GM21360 (cell line): ENCODE measurements around the gene RPS6KA5.

Source experiments
- ATAC-seq: cut with Tn5 transposase; IDR thresholded peaks from one replicate; pipeline ENCODE4 v1.9.1; 2021; ENCODE audit warnings: mild to moderate bottlenecking, moderate library complexity; ENCODE audit not compliant: unreplicated experiment

RPS6KA5 gene

DNA sequence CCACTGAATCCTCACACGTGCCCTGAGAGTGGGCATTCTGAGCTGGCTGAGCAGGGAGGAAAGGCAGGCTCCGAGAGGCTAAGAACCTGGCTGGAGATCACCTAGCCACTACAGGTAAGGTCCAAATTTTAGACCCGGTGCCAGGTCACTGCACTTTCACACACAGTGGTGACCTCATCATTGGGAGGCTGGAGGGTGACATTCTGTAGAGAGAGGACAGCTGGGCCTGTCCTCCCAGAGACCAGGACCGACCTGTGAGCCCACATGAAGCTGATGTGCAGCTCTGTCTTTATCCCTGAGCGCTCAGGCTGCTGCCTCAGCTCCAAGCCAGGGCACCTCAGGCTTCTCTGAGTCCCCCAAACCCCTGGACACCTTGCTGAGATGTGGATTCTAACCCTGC lies 248.3 kb downstream of the RPS6KA5 start:
- no peak for ATAC-seq

DNA sequence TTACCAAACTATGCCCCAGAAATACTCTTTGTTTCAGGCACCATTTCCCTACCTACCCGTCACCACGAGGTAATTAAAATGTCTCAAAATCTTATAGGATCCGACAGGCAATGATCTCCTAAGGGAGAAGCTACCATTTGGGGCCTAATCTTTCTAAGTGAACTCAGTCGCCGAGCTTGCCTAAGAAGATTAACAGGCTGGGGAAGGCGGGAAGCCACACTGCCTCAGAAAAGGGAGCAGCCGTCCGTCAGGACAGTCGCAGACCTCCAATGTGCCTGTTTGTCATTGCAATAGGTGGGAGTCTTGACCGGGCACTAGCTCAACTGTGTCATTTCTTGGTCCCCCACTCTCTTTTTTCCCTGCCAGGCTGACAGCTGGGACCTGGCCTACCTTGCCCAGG lies 248.8 kb downstream of the RPS6KA5 start:
- ATAC-seq: no peak

DNA sequence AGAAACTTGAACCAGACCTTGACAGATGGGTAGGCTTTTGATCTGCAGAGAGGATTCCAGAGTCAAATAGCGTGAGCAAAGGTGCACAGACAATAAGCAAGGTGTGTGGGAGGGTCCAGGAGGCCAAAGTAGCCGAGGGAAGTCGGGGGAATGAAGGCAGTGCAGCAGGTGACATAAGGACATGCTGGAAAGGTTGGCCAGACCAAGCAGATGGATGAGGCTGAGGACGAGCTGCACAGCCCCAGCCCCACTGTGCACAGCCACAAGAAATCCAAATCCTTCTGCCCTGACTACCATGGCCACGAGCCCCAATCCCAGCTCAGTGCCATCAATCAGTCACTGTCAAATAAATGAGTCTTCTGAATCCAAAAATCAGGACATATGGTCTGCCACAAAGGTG lies 249.6 kb downstream of the RPS6KA5 start:
- ATAC-seq: no peak

DNA sequence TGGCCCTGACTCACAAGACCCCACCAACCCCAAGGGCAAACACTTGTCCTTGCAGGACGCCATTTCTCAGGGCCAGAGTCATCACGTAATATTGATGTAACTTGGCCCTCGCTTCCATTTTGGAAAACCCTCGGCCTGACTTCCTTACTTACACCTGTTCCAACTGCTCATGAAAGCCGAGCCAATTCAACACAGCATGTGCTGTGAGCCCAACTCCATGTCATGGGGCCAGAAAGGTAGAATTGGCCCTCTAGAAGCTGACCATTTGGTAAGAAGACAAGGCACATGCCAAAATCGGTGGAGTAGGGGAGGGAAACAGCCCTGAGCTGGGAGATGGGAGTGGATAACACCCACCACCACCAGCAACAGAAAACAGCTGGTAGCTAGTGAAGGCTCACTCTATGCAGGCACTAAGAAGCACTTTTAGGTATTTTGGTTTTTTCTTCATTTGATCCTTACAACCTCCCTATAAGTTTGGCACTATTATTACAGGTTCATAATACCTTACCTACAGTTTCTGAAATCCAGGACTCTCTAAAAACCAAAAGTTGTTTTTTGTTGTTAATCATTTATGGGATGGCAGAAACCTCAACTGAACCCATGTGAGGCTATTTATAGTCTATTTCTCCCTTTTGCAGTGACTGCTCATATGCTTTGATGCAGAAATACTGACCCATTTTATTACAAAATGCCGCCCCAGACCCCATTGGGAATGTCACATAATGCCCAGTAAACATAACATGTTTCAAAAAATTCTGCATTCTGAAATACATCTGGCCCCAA lies 250.7 kb downstream of the RPS6KA5 start:
- no peak for ATAC-seq

DNA sequence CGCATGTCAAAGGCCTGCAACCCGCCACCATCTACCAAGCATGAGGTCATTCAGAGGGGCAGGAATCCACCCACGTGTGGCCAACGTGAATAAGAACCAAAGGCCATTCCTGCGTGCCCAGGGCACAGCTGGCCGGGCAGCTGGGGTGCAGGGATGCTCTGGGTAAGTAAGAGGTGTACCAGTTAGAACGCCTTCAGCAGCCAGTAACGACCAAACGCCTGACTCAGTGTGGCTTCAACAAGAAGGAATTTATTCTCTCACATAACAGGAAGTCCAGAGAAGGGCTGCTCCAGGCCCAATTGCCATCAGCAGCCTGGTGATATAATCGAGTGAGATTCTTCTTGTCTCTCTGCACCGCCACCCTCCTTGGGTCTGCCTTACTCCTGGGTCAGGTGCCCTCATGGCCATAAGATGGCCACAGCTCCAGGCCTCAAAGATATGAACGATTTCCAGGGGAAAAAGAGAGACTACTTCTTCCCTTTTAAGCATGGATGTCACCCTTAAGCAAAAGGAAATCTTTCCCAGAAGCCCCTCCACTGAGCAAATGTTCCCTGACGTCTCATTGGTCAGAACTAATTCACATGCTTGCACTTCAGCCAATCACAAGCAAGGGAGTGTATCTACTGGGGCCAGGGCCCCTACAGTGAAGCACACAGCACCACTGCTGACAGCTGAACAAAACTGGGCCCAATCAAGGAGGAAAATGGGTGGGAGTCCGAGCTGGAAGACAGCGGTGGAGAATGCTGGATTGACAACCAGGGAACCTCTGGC lies 251.5 kb downstream of the RPS6KA5 start:
- ATAC-seq: no peak

DNA sequence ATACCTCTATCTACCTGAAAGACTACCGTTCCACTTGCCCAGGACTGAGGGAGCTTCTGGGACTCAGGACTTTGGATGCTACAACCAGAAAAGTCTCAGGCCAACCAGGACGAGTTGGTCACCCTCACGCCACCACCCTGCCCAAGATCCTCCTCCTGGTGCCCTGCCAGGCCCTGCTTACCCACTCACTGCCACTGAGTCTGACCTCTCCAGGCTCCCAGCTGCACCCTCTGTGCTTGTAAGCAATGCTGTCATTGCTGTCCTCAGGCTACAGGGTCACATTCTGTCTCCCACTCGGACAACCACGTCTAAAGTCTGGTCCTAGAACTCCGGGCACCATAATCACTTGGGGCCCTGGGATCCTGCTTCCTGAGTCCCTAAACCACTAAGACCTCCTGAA lies 253.4 kb downstream of the RPS6KA5 start:
- no peak for ATAC-seq

DNA sequence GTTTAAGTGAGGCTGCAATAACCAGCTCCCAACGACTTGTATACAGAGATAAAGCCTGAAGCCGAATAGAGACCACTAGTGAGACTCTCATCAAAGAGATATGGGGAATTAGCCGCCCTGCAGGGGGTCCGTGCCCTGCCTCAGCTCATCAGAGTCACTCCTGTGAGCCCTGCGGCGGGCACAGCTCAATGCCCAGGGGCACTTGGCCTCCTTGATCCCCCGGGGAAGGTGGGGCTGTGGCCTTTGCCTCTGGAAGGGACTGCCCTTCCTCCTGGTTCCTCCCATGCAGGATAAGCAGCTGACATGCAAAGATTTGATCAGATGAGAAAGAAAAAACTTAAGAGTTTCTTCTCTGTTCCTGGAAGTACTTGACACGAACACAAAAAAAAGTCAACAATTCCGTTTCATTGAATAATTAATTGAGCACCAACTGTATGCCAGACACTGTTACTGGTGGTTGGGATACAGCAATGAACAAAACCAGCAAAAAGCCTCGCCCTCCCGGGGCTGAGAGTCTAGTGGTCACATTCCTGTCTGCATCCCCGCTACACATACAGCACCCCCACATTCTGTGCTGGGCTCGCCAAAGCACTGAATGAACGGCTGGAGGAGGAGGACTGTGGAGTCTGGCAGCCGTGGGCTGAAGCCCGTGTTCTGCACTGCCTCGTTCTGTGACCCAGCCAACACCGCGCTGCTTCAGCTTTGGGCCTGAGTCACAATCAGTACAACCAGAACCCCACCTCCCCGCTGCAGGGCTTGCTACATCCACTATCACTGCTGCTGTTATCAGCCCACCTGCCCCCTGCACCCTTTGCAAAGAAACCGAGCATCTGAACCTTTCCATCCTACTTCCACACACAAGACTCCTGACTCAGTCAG lies 254.5 kb downstream of the RPS6KA5 start:
- no peak for ATAC-seq

DNA sequence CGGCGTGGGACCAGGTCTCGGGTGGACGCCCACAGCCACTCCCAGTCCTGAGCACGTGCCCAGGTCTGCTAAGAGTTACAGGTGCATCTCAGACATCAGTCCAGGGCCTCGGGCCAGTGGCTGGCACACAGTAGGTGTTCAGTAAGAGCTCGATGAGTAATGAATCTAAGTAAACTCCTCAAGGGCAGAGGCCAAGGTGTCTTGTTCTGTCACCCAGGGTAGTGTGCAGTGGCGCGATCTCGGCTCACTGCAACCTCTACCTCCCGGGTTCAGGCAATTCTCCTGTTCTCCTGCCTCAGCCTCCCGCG lies 255.4 kb downstream of the RPS6KA5 start:
- no peak for ATAC-seq

DNA sequence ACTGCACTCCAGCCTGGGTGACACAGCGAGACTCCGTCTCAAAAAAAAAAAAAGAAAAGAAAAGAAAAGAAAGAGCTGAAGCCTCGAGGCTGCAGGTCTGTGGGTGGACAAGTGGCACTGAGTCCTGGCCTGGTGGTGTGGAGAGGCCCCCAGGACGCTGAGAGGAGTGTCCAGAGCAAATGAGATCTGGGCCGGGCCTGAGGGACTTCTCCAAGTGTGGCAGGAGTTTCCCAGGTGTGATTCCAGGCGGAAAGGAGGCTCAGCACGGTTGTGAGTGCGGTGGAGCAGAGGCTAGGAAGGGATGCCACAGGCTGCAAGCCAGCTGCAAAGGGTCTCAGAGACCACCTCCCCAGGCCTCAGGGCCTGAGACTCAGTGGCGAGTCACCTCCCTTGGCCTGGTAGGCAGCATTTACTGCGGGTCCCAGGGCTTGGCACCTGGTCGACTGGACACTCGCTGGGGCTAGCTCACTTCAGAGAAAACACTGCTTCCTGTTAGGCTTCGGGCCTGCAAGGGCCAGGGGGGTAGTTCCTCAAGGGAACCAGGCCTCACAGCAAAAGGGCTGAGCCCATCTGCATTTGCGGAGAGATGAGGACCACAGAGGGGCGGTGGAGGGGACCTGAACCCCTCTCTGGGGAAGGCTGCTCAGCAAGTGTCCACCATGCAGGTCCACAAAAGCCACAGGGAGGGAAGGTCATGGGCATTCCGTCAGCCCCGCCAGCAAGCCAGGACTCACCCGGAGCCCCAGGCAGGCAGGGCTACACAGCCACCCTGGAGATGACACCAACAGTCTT lies 256.0 kb downstream of the RPS6KA5 start:
- no peak for ATAC-seq

DNA sequence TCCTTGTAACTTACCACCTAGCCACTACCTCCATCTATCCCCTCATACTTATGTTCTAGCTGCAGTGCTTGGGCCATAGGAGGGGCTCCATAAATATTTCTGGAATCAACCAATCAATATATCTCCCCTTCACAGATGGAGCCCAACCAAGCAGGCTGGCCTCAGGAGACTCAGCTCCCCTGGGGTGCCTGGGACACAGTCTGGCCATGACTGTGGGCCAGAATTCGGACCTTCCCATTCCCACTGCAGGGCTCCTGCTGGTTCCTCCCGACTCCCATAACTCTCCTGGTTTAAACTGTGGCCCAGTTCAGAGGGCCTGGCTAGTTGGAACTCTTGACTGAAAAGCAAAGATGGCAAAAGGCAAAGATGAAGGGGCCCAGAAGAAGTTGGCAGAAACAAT lies 257.2 kb downstream of the RPS6KA5 start:
- no peak for ATAC-seq

DNA sequence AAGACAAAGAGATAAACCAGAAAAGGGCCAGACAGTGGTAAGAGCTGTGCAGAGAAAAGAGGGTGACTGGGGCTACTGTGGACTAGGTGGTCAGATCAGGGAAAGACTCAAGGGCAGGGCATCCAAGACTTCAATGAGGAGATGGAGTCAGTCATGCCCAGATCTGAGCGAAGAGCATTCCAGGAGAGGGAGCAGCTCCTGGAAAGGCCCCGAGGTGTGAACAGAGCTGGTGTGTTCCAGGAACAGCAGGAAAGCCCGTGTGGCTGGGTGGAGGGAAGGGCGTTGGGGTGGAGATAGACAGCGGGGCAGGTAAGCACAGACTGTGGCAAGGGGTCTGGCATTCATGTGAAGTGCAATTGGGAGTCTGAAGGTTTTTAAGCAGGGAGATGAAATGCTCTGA lies 261.0 kb downstream of the RPS6KA5 start:
- ATAC-seq: no peak

DNA sequence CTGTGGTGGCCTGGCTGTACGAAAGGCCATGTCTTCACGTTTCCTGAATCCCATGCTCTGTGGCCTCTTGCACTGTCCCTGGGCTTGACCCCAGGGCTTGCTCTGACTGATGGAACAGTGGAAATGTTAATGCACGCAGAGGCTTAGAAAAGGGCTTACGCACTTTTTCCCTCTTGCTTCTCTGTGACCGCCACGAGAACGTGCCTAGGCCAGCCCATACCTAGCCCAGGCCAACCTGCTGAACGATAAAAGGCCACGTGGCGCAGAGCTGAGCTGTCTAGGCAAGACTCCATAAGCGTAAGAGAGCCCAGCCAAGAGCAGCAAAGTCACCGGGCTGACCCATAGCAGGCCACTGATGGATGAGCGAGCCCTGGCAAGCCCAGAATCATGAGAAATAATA lies 262.5 kb downstream of the RPS6KA5 start:
- no peak for ATAC-seq
